CD4-positive, alpha-beta T cell treated with Interleukin-21 for 1 hour (primary cell): Measurements from ENCODE around the gene ZNF45.
A peak's percentile ranks its signal among the peaks of the same experiment; 100 is the strongest.
"Not testable (repeated sequence)": the region's sequence is repeated elsewhere in the genome, so short reads cannot be mapped to it uniquely, and the experiment has no call there.

Source experiments
- DNase-seq: peaks from one replicate; pipeline ENCODE4 v3.0.0-alpha.2; 2020

ZNF45 gene

DNA sequence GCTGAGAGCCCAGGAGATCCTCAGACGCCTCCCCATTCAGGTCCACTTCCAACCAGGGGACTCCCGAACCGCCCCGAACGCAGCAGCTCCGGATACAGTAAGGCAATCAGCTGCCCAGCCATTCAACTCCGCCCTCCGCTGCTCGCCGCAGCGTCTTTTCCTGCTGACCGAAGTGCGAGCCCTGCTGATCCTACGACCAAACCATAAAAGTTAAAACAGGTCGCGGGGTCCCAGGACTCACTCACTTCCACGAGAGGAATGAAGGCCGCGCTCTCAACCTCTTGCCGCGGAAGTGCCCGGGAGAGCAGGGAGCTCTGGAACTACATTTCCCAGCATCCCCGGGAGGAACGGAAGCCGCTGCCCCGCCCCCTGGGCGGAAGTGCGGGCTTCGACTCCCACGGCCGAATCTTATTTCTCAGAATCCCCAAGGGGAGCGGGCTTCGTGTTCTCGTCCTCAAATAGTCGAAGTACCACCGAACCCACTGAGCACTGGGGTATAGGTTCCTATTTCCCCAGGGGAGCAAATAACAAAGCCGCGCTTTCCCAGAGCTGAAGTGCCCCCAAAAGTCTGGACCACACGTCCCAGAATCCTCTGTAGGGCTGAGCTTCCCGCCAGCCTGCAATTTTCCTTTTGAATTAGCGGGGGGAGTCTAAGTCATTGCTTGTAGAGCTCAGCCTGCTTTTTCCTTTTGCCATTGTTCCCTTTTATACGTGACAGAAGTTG lies at the start of gene ZNF45:
TSS of gene ZNF45 (minus strand) at position 298 of the 724 bp plus-strand sequence. CDS start 13,097 bp downstream, outside the sequence.
- peak; percentile 91 for DNase-seq

DNA sequence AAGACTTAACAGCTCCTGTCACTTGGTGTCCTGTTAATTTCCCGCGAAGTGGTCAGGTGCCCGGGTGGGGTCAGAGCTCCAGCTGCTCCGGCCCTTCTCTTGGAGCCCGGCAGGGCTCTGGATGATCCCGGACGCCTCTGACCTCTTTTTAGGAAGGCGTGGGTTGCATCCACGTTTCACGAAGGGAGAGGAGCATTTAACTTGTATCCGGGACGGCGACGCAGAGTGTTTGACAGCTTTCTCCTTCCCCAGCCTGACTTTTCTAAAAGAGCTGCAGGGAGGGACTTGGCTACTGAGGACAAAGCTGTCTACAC lies 49.6 kb upstream of the ZNF45 start:
- no peak for DNase-seq

DNA sequence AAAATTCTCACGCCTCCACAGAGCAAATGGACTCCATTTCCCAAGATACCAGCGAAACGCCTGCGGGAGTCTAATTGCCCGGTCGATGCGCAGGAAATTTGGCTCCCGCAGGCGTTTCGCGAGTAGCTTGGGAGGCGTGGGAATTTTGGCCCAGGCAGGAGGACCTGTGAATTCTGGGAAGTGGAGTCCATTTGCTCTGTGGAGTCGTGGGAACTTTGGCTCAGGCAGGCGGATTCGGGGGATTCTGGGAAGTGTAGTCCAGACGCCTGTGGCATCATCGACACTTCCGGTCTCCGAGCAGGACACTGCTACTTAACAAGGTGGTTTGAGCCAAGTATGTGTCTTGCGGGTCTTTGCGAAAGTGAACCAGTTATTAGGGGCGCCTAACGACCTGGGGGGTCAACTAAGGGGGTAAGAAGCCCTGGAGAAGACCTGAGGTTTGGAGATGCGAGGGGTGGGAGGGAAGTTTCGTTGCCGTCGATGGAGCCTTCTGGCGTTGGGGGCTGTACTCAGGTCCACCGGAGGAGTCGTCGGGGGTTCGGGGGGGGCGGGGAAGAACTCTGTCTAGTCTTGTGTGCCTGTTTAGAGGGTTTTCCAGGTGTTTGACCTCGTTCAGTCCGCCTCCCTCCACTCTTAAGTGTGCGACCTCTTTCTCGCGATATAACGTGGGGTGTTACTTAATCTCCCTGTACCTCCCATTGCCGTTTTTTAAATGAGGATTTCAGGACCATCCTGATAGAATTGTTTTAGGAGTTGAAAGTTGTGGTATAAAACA lies 49.0 kb upstream of the ZNF45 start, which contains the start of gene ZNF155:
TSS of gene ZNF155 (plus strand) at position 277 of the 775 bp plus-strand sequence. CDS start 4,356 bp downstream, outside the sequence.
- DNase-seq, result peak; percentile 84

DNA sequence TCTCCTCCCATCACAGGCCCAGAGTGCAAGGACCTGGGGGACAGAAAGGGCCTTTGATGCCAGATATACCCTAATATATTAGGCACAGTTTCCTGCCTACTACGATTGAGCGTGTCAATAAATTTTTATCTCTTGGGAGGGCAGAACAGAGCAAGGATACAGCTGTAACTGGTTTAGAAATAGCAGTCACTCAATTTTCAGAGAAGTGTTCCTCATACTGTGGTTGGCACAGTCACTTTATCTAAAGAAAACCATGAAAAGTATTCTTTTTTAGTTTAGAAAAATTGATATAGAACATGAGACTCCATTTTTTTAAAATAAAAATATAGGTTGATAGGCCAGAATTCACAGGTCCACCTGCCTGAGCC lies 48.4 kb upstream of the ZNF45 start:
- DNase-seq, result no peak

DNA sequence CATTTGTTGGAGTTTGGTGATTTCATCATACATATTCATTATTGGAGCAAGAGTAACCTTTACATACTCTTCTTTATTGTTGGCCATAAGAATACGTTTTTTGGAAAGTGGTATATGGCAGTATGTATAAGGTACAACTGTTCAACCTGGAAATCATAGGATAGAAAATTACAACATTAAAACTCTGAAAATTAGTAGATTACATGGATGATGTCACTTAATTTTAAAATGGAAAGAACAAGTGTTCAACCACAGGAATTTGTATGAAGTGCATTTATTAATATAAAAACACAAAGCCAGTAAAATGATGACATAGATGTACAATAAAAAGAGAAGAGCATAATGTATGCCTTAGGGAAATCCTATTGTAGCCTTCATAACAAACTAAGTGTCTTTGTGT lies 41.6 kb upstream of the ZNF45 start:
- DNase-seq, result no peak

DNA sequence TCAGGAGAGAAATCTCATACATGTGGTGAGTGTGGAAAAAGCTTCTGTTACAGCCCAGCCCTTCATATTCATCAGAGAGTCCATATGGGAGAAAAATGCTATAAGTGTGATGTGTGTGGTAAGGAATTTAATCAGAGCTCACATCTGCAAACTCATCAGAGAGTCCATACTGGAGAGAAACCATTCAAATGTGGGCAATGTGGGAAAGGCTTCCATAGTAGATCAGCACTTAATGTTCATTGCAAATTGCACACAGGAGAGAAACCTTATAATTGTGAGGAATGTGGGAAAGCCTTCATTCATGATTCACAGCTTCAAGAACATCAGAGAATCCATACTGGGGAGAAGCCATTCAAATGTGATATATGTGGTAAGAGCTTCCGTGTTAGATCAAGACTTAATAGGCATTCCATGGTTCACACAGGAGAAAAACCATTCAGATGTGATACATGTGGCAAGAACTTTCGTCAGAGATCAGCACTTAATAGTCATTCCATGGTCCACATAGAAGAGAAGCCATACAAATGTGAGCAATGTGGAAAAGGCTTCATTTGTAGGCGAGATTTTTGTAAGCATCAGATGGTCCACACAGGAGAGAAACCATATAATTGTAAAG lies 31.1 kb upstream of the ZNF45 start:
- DNase-seq, result no peak

DNA sequence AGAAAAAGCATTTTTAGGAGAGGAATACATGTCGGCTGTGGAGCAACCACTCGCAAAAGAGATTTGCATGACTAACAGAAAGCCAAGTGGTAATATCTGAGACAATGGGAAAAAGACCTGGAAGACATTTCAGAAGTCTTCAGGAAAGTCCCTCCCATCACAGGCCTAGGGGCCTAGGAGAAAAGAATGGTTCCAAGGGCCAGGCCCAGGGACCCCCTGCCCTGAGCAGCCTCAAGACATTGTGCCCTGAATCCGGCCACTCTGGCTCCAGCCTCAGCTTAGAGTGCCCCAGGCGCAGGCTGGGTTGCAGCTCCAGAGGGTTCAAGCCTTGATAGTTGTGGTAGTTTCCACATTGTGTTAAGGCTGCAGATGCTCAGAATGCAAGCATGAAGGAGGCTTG lies 25.3 kb upstream of the ZNF45 start:
- no peak for DNase-seq

DNA sequence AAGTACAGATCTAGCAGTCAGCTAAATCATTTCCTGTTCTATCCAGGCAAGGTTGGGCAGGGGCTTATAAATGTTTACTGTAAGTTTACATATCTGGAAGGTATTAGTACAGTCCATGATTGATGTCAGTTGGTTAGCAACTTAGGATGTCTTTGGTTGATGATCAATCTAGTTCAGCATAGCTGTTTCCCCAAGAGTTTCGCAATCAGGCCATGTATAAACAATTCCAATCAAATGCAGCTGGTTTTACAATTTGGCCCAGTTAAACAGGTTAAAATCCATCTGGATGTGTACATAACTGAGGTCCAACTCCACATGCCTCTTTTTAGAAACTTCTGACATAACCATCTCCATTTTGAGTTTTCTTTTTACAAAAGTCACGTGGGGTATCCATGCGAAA lies 22.8 kb upstream of the ZNF45 start:
- no peak for DNase-seq

DNA sequence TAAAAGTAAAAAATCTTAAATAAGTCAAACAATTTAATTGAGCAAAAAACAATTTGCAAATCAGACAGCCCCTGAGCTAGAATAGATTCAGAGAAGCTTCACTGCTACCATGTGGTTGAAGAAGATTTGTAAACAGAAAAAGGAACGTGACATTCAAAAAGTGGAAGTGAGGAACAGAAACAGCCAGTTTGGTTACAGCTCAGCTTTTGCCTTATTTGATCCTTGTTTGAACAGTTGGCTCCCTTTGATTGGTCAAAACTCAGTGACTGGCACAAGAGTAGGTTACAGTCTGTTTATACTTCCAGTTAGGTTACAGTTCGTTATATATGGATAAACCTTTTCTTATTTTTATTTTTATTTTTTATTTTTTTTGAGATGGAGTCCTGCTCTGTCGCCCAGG lies 21.7 kb upstream of the ZNF45 start:
- DNase-seq, result no peak

DNA sequence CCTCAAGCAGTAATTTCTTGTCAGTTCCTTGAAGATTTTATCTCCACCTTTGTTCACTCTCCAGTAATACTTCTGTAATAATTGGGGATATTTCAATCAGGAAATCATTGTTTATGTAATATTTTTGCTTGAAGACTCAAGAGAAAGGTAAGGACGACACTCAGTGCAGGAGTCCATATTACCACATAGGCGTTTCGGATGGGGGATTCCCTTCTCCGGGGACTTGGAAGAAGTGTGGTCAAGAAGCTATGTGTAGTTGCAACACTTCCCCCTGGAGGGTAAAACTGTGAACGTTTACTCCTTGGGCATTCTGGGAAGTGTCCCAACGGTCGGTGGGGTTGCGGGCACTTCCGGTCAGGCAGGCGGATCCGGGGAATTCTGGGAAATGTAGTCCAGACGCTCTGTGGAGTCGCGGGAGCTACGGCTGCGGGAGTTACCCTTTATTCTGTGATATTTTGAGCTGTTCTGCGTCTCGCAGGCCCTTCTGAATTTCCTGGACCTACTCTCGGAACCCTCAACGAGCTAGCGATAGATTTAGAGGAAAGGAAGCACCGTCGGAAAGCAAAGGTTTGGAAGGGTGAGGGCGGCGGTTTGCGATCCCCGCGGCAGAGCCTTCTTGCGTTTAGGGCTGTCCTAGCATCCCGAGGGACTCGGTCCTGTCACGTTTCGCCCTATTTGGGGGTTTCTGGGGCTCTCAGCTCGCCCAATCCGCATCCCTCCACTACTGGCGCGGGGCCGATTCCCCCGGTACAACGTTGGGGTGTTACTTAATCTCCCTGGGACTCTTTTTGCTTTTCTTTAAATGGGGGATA lies 16.0 kb upstream of the ZNF45 start, which contains the start of gene ZNF221:
TSS of gene ZNF221 (plus strand) at position 395 of the 812 bp plus-strand sequence. CDS start 11,499 bp downstream, outside the sequence.
- peak; percentile 81 for DNase-seq

DNA sequence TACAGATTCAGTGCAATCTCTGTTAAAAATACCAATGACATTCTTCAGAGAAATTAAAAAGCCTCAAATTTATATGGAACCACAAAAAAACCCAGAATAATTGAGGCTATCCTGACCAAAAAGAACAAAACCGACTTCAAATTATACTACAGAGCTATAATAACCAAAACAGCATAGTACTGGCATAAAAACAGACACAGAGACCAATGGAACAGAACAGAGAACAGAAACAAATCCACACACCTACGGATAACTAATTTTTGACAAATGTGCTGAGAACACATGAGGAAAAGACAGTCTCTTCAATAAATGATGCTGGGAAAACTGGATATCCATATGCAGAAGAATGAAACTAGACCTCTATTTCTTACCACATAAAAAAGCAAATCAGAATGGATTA lies 14.7 kb upstream of the ZNF45 start:
- DNase-seq, result not testable (repeated sequence)

DNA sequence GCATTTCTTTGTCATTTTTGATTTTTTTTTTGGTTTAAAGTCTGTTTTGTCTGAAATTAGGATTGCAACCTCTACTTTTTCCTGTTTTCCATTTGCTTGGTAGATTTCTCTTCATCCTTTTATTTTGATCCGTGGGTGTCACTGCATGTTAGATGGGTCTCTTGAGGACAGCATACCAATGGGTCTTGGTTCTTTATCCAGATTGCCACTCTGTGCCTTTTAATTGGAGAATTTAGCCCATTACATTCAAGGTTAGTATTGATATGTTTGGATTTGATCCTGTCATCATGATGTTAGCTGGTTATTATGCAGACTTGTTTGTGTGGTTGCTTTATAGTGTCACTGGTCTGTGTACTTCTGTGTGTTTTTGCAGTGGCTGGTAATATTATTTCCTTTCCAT lies 12.3 kb upstream of the ZNF45 start:
- not testable (repeated sequence) for DNase-seq

DNA sequence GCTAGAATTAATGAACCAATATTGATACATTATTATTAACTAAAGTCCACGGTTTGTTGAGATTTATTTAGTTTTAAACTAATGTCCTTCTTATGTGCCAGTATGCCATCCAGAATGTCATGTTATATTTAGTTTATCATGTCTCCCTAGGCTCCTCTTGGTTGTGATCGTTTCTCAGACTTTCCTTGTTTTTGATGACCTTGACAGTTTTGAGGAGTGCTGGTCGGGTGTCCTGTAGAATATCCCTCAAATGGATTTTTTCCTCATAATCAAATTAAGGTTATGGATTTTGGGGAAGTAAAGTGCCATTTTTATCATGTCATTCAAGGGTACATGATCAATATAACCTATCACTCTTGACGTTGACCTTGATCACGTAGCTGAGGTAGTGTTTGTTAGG lies 6.1 kb upstream of the ZNF45 start:
- DNase-seq, result no peak

DNA sequence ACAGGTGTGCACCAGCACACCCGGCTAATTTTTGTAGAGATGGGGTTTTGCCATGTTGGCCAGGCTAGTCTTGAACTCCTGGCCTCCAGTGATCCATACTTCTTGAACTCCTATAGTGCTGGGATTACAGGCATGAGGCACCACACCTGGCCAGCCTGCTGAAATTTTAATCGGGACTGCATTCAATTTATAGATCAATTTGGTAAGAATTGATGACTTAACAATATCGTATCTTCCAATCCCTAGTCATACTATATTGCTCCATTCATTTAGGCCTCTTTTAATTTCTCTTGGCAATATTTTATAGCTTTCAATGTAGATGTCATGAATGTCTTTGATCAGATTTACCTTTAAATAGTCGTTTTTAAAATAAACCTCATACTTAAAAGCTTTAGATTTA lies 5.6 kb upstream of the ZNF45 start:
- no peak for DNase-seq

DNA sequence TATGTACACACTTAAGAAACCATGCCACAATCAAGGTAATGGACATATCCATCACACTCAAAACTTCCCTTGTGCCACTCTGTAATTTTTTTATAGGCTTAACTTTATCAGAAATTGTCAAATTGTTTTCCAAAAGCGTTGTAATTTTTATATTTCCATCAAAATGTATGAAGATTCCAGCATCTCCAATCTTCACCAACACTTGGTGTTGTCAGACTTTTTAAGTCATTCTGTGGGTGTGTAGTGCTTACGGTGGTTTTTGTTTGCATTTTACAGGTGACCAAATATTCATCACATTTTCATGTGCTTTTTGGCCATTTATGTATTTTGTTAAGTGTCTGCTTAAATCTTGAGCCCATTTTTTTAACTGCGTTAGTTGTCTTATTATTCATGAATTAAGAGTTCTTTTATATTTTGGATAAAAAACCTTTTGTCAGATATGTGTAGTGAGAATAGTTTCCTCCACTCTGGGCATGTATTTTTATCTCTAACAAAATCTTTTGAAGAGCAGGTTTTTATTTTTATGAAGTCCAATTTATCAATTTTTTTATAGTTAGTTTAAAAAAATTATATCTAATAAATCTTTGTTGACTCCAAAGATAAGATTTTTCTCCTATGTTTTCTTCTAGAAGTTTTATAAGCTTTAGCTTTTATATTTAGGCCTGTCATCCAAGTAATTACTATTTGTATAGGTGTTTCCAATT lies 4.6 kb upstream of the ZNF45 start:
- no peak for DNase-seq

DNA sequence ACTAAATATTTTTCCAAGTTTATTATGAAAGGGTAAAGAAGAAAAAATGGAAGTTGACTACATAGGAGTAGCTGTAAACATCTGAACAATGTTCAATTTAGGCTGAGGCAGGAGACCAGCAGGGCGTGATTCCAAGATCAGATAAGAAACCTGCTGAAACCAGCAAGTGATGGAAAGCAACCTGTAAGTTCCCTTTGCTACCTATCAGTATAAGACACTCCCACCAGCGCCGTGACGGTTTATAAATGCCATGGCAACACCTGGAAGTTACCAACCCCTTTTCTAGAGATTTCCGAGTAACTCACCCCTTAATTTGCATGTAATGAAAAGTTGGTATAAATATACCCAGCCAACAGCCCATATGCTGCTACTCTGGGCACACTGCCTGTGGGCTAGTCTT lies 1.1 kb upstream of the ZNF45 start:
- DNase-seq, result no peak

DNA sequence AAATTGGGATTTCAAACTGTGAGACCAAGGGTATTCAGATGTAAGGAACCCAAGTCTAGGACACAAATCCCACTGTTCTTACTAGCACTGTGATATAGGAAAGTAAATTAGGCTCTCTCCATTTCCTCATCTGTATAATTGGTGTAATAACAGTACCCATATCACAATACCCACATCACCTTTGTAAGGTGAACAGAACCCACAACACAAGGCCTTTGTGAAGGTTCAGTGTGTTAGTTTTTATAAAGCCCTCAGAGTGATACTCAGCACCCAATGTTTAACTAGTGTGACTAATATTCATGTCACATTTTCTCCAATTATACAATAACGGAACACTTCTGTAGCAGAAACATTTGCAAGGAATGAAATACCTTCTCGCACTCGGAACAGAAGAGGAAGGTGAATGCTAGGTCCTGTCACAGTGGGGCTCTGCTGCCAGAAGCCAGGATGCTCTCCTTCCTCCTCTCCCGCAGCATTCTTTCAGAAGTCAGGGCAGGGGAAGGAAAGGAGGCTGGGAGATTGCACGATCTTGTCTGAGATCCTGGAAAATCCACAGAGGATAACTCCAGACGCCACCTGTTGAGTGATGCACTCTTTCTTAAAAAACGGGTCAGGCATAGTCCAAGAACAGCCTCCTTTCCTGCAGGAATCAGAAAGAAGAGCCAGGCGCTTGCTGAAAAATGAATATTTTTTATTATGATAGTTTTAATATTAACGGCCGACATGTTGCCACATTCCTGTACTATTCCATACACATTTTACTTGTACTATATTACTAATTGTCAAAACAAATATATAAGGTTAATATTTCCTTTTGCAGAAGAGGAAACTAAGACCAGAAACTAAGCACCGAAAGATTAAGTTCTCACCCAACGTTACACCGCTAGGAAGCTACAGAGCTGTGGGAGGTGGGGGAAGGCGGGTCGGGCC lies 762 bp downstream of the ZNF45 start:
- DNase-seq, result no peak

DNA sequence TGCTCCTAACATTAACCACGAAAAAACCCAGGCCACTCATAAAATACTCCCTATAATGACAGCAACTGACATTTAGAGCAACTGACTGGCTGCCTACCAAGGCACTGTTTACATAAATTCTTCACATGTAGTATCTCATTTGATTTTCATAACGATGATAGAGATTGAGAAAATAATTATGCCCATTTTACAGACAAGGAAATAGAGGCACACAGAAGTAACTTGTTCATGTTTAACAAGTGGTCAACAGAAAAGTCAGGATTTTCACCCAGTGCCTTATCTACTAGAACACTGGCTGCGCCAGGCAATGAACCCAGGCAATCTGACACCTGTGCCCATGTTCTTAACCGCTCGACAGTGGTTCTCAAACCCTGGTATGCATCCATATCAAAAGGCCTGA lies 6.3 kb downstream of the ZNF45 start:
- no peak for DNase-seq

DNA sequence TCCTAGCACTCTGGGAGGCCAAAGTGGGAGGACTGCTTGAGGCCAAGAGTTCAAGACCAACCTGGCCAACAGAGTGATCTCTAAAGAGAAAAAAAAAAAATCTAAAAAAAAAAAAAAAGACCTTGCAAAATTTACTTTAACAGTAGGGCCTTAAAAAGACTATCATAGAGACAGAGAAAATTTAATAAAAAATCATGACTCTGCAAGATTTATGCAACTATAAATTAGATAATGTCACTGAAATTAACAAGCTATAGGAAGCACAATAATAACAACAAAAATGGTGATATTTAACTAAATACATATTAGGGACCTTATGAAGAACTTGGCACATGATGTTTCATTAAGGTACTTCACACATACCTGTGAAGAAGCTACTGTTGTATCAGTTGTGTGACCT lies 11.2 kb downstream of the ZNF45 start:
- DNase-seq, result no peak

DNA sequence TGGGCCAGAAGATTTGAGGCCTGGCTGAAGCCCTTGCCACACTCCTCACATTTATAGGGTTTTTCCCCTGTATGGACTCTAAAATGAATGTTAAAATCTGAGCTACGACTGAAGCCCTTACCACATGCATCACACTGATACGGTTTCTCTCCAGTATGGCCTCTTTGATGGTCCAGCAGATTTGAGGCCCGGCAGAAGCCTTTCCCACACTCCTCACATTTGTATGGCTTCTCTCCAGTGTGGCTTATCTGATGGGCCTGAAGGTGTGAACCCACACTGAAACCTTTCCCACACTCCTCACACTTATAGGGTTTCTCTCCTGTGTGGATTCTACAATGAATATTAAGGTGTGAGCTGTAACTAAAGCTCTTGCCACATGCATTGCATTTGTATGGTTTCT lies 21.0 kb downstream of the ZNF45 start:
- no peak for DNase-seq

DNA sequence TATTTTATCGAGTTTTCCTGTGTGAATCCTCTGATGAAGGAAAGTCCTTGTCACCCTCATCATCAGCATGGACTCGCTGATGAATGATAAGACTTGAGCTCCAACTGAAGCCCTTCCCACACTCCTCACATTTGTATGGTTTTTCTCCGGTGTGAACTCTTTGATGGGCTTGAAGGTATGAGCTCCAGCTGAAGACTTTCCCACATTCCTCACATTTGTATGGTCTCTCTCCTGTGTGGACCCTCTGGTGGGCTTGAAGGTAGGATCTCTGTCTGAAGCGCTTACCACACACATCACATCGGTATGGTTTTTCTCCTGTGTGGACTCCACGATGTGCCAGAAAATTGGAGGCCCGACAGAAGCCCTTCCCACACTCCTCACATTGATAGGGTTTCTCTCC lies 21.7 kb downstream of the ZNF45 start:
- DNase-seq, result no peak
